HG02571 (cell line): ENCODE results near the gene OR14J1.
"Not testable (repeated sequence)": the region's sequence is repeated elsewhere in the genome, so short reads cannot be mapped to it uniquely, and the experiment has no call there.

Experiments used
- ATAC-seq: cut with Tn5 transposase; IDR thresholded peaks from one replicate; pipeline ENCODE4 v1.9.1; 2021; ENCODE audit warnings: mild to moderate bottlenecking, moderate library complexity; ENCODE audit not compliant: unreplicated experiment

OR14J1 gene, protein sequence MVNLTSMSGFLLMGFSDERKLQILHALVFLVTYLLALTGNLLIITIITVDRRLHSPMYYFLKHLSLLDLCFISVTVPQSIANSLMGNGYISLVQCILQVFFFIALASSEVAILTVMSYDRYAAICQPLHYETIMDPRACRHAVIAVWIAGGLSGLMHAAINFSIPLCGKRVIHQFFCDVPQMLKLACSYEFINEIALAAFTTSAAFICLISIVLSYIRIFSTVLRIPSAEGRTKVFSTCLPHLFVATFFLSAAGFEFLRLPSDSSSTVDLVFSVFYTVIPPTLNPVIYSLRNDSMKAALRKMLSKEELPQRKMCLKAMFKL

GRCh38 chr6:29301316-29301715 is at the start of gene OR14J1:
Gene OR14J1, plus strand, starts transcription at chr6:29301701. Its CDS starts 4,989 bp downstream, at chr6:29306690.
- ATAC-seq, result no peak

DNA sequence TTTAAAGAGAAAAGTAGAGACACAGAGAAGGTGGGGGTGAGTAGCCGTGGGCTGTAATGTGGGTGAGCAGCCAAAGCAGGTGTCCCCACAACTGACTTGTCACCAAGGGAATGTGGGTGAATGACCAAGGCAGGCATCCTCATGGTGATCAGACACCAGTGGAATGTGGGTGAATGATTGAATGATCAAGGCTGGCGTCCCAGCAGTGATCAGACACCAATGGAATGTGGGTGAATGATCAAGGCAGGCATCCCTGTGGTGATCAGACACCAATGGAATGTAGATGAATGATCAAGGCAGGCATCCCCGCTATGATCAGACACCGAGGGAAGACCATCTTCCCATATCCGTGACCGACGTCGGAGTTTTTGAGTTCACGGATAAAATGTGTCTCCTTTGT is 49.8 kb upstream of the OR14J1 start:
- ATAC-seq, result no peak

GRCh38 chr6:29255530-29255929 is 46.0 kb upstream of the OR14J1 start:
- ATAC-seq, result no peak

GRCh38 chr6:29259721-29260120 is 41.8 kb upstream of the OR14J1 start:
- no peak for ATAC-seq

- ATAC-seq, result no peak
These were observed 38.5 kb upstream of the OR14J1 start for GRCh38 chr6:29263001-29263400.

- ATAC-seq, result no peak
These were observed 7.0 kb upstream of the OR14J1 start for GRCh38 chr6:29294499-29294914.

DNA sequence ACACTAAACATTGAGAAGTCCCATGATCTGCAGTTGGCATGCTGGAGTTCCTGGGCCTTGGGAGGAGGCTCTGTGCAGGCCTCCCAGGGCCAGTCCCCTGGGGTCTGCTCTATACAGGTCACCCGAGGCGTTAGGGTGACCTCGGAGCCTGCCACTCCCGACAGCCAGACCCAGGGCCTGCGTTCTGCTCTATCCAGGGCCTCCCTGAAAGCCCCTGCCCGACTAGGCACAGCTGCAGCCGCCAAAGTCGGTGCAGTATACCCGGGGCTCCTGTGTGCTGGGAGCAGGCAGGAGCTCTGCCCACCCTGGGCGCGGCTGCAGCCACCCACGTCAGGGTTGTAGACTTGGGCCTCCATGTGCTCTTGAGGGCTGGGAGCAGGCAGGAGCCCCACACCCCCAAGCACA is 6.3 kb upstream of the OR14J1 start:
- no peak for ATAC-seq

GRCh38 chr6:29295623-29296022 is 5.9 kb upstream of the OR14J1 start:
- no peak for ATAC-seq

GRCh38 chr6:29319931-29320330 is 18.4 kb downstream of the OR14J1 start:
- ATAC-seq, result no peak

- ATAC-seq, result not testable (repeated sequence)
These were observed 21.8 kb downstream of the OR14J1 start for GRCh38 chr6:29323332-29323731.

DNA sequence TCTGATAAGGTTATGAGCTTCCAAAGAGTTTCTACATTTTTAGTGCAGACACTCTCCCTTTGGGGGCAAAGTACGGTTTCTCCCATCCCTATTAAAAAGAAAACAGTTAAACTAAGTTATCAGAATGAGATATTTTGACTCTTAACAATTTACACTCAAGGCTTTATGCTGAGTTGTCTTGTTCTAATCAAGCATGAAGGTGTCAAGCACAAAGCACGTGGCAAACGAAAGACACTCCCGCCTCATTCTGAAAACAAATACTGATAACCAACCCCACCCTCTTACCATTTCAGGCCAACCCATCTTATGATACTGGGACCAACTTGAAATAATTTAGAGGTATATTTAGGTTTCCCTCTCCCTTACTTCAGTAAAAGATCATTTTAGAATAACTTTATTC is 24.3 kb downstream of the OR14J1 start:
- ATAC-seq, result no peak

- ATAC-seq, result no peak
These were observed 31.2 kb downstream of the OR14J1 start for GRCh38 chr6:29332676-29333075.

DNA sequence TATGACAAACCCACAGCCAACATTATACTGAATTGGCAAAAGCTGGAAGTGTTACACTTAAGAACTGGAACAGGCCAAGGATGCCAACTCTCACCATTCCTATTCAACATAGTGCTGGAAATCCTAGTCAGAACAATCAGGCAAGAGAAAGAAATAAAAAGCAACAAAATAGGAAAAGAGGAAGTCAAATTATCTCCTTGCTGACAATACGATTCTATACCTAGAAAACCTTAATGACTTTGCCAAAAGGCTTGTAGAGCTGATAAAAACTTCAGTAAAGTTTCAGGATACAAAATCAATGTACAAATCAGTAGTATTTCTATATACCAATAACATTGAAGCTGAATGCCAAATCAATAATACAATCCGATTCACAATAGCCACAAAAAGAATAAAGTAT is 34.8 kb downstream of the OR14J1 start:
- ATAC-seq, result no peak

- no peak for ATAC-seq
These were observed 43.9 kb downstream of the OR14J1 start for GRCh38 chr6:29345380-29345779.

- ATAC-seq, result not testable (repeated sequence)
These were observed 47.8 kb downstream of the OR14J1 start for GRCh38 chr6:29349348-29349747.

DNA sequence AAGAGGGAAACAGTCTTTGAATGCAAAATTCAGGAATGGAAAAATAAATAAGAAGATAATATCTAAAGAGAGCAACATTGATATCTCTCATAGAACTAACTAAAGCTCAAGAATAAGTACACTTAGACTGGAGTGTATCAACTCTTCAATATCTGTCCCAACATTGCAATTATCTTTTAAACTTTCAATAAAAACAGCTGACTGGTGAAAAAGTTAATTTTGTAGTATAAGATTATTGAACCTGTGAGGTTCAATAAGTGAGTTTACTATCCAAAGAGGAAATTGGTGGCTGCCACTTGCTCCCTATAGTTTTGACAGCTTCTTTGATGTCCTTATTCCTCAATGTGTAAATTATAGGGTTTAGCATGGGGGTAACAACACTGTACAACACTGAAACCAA is 53.5 kb downstream of the OR14J1 start:
- ATAC-seq, result no peak

DNA sequence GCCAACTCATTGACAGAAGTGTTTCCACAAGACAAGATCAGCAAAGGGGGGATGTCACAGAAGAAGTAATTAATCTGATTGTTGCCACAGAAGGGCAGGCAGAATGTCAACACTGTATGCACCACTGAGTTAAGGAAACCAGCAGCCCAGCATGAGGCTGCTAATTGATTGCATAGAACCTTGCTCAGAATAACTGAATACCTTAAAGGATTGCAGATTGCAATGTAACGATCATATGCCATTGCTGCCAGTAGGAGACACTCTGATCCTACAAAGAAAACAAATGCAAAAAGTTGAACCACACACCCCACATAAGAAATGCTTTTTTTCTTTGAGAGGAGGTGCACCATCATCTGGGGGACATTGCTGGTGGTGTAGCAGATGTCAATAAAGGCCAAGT is 54.1 kb downstream of the OR14J1 start:
- ATAC-seq, result no peak
